ENCODE data around the gene ZNF598. TPM values are rescaled to one million over a fixed set of nuclear protein-coding genes. Genes with fewer than 3 reads are reported as not detected.
A peak's percentile ranks its signal among the peaks of the same experiment; 100 is the strongest.

Gene ZNF598
- total and polyA plus RNA-seq, 2 of the 13 experiments (the other 11 are each of a cell fraction or from before 2014, with no cell fraction given): 13.5 to 14.2 TPM

DNA sequence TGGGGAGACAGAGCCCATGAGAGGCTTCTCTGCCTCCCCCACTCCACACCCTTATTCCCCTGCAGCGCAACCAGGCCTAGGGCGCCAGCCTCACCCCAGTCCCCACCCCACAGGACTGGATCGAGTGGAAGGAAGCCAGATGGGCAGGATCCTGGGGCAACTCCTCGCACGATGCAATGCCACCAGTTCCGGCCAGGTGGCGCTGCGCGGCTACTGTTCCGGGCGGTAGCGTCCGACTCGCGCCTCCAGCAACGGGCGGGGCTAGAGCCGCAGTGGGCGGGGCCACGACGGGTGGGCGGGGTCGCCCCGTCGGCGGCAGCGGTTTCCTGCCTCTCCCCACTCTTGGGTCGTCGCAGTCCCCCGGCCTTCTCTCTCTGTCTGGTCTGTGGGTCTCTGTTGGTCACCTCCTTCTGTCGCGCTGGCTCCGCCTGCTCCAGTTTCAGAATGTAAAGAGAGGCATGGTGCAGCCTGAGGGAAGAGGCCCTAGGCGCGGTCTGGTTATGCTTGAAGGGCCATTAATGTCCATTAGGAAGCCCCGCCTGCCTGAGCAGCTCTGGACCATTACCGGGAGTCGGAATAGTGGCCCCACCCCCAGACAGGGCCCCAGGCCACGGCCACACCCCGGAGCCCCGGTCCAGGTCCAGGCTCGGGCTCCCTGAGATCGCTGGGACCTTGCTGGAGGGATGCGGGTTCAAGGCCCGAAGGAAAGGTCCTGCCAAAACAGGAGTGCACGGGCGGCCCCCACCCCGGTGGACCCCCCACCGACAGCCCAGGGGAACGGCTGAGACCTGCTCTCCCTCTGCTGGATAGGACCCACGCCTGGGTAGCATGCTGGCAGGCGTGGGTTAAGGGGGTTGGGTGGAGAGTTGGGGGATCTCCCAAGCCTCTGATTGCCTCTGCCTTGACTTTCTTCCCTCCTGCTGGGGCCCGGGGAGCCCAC is 13.7 kb upstream of the ZNF598 start (continued):
- TF ChIP-seq XBP1 (CRISPR knock-in tag; IDR thresholded peaks at IDR 0.05) (no peak), PHF21A (CRISPR knock-in tag; IDR thresholded peaks at IDR 0.05) (no peak; the same call in 1 of the 2 replicates), ZSCAN29 (CRISPR knock-in tag; conservative IDR thresholded peaks at IDR 0.05) (no peak), ZNF331 (CRISPR knock-in tag; IDR thresholded peaks at IDR 0.05) (0 out of 2 replicates have a peak, but pooled peaks have one; percentile 17), SPEN (CRISPR knock-in tag; IDR thresholded peaks at IDR 0.05; ENCODE audit: low read depth) (peak; percentile 65), ETV5 (CRISPR knock-in tag; IDR thresholded peaks at IDR 0.05; ENCODE audit: borderline replicate concordance) (peak; percentile 66; the same call in 1 of the 2 replicates), SNAPC2 (CRISPR knock-in tag; IDR thresholded peaks at IDR 0.05) (no peak), SRSF1 (optimal IDR thresholded peaks at IDR 0.05; ENCODE audit: low read depth, low read length) (peak; percentile 35), ZNF121 (CRISPR knock-in tag; IDR thresholded peaks at IDR 0.05) (no peak), ATF7 (IDR thresholded peaks at IDR 0.05) (no peak), ATF7 (CRISPR knock-in tag; IDR thresholded peaks at IDR 0.05) (no peak), ZNF720 (CRISPR knock-in tag; IDR thresholded peaks at IDR 0.05) (no peak), HDAC1 (CRISPR knock-in tag; IDR thresholded peaks at IDR 0.05) (peak; percentile 75), NPAS2 (CRISPR knock-in tag; IDR thresholded peaks at IDR 0.05; ENCODE audit: borderline replicate concordance) (no peak), KLF9 (CRISPR knock-in tag; IDR thresholded peaks at IDR 0.05; ENCODE audit: low read depth) (no peak)
- TF ChIP-seq, protein P1, sequence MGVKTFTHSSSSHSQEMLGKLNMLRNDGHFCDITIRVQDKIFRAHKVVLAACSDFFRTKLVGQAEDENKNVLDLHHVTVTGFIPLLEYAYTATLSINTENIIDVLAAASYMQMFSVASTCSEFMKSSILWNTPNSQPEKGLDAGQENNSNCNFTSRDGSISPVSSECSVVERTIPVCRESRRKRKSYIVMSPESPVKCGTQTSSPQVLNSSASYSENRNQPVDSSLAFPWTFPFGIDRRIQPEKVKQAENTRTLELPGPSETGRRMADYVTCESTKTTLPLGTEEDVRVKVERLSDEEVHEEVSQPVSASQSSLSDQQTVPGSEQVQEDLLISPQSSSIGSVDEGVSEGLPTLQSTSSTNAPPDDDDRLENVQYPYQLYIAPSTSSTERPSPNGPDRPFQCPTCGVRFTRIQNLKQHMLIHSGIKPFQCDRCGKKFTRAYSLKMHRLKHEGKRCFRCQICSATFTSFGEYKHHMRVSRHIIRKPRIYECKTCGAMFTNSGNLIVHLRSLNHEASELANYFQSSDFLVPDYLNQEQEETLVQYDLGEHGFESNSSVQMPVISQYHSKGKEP (CRISPR knock-in tag; IDR thresholded peaks at IDR 0.05): no peak
- TF ChIP-seq, protein P2, sequence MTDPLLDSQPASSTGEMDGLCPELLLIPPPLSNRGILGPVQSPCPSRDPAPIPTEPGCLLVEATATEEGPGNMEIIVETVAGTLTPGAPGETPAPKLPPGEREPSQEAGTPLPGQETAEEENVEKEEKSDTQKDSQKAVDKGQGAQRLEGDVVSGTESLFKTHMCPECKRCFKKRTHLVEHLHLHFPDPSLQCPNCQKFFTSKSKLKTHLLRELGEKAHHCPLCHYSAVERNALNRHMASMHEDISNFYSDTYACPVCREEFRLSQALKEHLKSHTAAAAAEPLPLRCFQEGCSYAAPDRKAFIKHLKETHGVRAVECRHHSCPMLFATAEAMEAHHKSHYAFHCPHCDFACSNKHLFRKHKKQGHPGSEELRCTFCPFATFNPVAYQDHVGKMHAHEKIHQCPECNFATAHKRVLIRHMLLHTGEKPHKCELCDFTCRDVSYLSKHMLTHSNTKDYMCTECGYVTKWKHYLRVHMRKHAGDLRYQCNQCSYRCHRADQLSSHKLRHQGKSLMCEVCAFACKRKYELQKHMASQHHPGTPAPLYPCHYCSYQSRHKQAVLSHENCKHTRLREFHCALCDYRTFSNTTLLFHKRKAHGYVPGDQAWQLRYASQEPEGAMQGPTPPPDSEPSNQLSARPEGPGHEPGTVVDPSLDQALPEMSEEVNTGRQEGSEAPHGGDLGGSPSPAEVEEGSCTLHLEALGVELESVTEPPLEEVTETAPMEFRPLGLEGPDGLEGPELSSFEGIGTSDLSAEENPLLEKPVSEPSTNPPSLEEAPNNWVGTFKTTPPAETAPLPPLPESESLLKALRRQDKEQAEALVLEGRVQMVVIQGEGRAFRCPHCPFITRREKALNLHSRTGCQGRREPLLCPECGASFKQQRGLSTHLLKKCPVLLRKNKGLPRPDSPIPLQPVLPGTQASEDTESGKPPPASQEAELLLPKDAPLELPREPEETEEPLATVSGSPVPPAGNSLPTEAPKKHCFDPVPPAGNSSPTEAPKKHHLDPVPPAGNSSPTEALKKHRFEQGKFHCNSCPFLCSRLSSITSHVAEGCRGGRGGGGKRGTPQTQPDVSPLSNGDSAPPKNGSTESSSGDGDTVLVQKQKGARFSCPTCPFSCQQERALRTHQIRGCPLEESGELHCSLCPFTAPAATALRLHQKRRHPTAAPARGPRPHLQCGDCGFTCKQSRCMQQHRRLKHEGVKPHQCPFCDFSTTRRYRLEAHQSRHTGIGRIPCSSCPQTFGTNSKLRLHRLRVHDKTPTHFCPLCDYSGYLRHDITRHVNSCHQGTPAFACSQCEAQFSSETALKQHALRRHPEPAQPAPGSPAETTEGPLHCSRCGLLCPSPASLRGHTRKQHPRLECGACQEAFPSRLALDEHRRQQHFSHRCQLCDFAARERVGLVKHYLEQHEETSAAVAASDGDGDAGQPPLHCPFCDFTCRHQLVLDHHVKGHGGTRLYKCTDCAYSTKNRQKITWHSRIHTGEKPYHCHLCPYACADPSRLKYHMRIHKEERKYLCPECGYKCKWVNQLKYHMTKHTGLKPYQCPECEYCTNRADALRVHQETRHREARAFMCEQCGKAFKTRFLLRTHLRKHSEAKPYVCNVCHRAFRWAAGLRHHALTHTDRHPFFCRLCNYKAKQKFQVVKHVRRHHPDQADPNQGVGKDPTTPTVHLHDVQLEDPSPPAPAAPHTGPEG (CRISPR knock-in tag; IDR thresholded peaks at IDR 0.05): no peak
- TF ChIP-seq, protein P3, sequence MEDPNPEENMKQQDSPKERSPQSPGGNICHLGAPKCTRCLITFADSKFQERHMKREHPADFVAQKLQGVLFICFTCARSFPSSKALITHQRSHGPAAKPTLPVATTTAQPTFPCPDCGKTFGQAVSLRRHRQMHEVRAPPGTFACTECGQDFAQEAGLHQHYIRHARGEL (CRISPR knock-in tag; IDR thresholded peaks at IDR 0.05): 0 out of 2 replicates have a peak, but pooled peaks have one; percentile 9
- TF ChIP-seq, protein P4, sequence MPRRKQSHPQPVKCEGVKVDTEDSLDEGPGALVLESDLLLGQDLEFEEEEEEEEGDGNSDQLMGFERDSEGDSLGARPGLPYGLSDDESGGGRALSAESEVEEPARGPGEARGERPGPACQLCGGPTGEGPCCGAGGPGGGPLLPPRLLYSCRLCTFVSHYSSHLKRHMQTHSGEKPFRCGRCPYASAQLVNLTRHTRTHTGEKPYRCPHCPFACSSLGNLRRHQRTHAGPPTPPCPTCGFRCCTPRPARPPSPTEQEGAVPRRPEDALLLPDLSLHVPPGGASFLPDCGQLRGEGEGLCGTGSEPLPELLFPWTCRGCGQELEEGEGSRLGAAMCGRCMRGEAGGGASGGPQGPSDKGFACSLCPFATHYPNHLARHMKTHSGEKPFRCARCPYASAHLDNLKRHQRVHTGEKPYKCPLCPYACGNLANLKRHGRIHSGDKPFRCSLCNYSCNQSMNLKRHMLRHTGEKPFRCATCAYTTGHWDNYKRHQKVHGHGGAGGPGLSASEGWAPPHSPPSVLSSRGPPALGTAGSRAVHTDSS (CRISPR knock-in tag; conservative IDR thresholded peaks at IDR 0.05): no peak
- TF ChIP-seq, protein P5, sequence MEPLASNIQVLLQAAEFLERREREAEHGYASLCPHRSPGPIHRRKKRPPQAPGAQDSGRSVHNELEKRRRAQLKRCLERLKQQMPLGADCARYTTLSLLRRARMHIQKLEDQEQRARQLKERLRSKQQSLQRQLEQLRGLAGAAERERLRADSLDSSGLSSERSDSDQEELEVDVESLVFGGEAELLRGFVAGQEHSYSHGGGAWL (CRISPR knock-in tag; IDR thresholded peaks at IDR 0.05): peak; percentile 26

Data from HepG2 (cell line).